Hepatocyte (in vitro differentiated cells): Measurements from ENCODE around the gene ARID3A.

Experiments used
- CTCF ChIP-seq: fragments of 200-600 bp; sonication (generic); IDR thresholded peaks from 2 replicates; pipeline ENCODE4 v1.5.1; 2016; ENCODE audit warnings: antibody characterized with exemption, mild to moderate bottlenecking; ENCODE audit not compliant: poor library complexity
- EZH2 ChIP-seq: fragments of 200-600 bp; sonication (generic); IDR thresholded peaks from 2 replicates; pipeline ENCODE4 v1.6.1; 2016; ENCODE audit warnings: antibody characterized with exemption, mild to moderate bottlenecking, borderline replicate concordance
- EZH2phosphoT487 ChIP-seq: fragments of 200-600 bp; sonication (generic); IDR thresholded peaks from one replicate; pipeline ENCODE4 v1.6.1; 2018; ENCODE audit warnings: antibody characterized with exemption, mild to moderate bottlenecking, low read depth, moderate library complexity; ENCODE audit not compliant: unreplicated experiment, severe bottlenecking

- no peak for TF ChIP-seq CTCF
- TF ChIP-seq EZH2: no peak
- no peak for TF ChIP-seq EZH2phosphoT487
Observed at GRCh38 chr19:888581-889385, 37.1 kb upstream of the ARID3A start.
